GM21717 (cell line): ENCODE data around the gene ARVCF.

Experiments
- ATAC-seq: cut with Tn5 transposase; IDR thresholded peaks from one replicate; pipeline ENCODE4 v1.9.1; 2021; ENCODE audit warnings: mild to moderate bottlenecking, moderate library complexity; ENCODE audit not compliant: unreplicated experiment

Gene ARVCF

GRCh38 chr22:19988965-19989724 lies 27.5 kb downstream of the ARVCF start:
- no peak for ATAC-seq

GRCh38 chr22:19988331-19988808 lies 28.3 kb downstream of the ARVCF start:
- ATAC-seq, result no peak

GRCh38 chr22:19987394-19988306 lies 29.0 kb downstream of the ARVCF start:
- ATAC-seq, result no peak

GRCh38 chr22:19986410-19987341 lies 29.9 kb downstream of the ARVCF start:
- no peak for ATAC-seq

GRCh38 chr22:19986011-19986409 lies 30.6 kb downstream of the ARVCF start:
- no peak for ATAC-seq

GRCh38 chr22:19984851-19985811 lies 31.5 kb downstream of the ARVCF start:
- no peak for ATAC-seq

- no peak for ATAC-seq
These were observed 32.3 kb downstream of the ARVCF start for GRCh38 chr22:19984201-19984753.

- ATAC-seq, result no peak
These were observed 32.9 kb downstream of the ARVCF start for GRCh38 chr22:19983741-19984140.

- no peak for ATAC-seq
These were observed 33.5 kb downstream of the ARVCF start for GRCh38 chr22:19982991-19983578.

GRCh38 chr22:19981961-19982920 lies 34.4 kb downstream of the ARVCF start:
- no peak for ATAC-seq

GRCh38 chr22:19981171-19981960 lies 35.3 kb downstream of the ARVCF start:
- ATAC-seq, result no peak

- ATAC-seq, result no peak
These were observed 35.9 kb downstream of the ARVCF start for GRCh38 chr22:19980766-19981165.

- ATAC-seq, result no peak
These were observed 36.7 kb downstream of the ARVCF start for GRCh38 chr22:19979712-19980493.

GRCh38 chr22:19978748-19979147 lies 37.9 kb downstream of the ARVCF start:
- no peak for ATAC-seq

- no peak for ATAC-seq
These were observed 39.1 kb downstream of the ARVCF start for GRCh38 chr22:19977296-19978243.
